ENCODE results near the gene SLX9.

Gene SLX9

GRCh38 chr21:44971672-44971995 lies 31.8 kb downstream of the SLX9 start:
- Histone ChIP-seq H3K27me3 (ENCODE audit: control insufficient read depth in 1 of 2, insufficient read depth in 1 of 2, low read length in 2 of 2) (no peaks in the 10 kb centered on the region), H2BK12ac (ENCODE audit: low read length in 2 of 2) (no peak overlapping the region), H3K9ac (ENCODE audit: low read length) (no peak overlapping the region), H3K79me1 (replicated peaks; ENCODE audit: low read length, poor library complexity, severe bottlenecking) (peaks cover 18% of the 10 kb centered on the region), H3K4me2 (ENCODE audit: low read length, poor library complexity, severe bottlenecking) (no peak overlapping the region), H2BK120ac (ENCODE audit: low read depth, low read length) (no peak overlapping the region), H3K9me3 (ENCODE audit: control insufficient read depth, low read length) (no peaks in the 10 kb centered on the region), H2BK15ac (ENCODE audit: low read depth, poor library complexity, severe bottlenecking) (no peak overlapping the region), H3K4me1 (ENCODE audit: control insufficient read depth, insufficient read depth, low read depth, low read length) (peaks cover 48% of the 10 kb centered on the region), H4K91ac (ENCODE audit: low read length) (no peak overlapping the region), H4K8ac (ENCODE audit: low read length) (no peak overlapping the region), H2AK5ac (ENCODE audit: low read length, severe bottlenecking) (no peak overlapping the region), H3K14ac (ENCODE audit: low read length in 2 of 2) (no peak overlapping the region), H3K4me3 (ENCODE audit: insufficient read depth in 1 of 2, low read depth in 1 of 2, low read length in 2 of 2) (no peak overlapping the region), H3K27ac (ENCODE audit: low read length, poor library complexity, severe bottlenecking) (no peak overlapping the region), H3K18ac (ENCODE audit: low read depth in 1 of 2, low read length in 2 of 2) (no peak overlapping the region), H2AFZ (ENCODE audit: low read depth, low read length) (no peak overlapping the region), H3K36me3 (ENCODE audit: control insufficient read depth in 1 of 2, insufficient read depth in 2 of 2, low read depth in 1 of 2, low read length in 2 of 2) (peaks cover 30 to 55% of the 10 kb centered on the region in 2 experiments), H3K23ac (ENCODE audit: low read length in 2 of 2) (no peak overlapping the region), H2BK5ac (ENCODE audit: low read depth, low read length, poor library complexity, severe bottlenecking) (no peak overlapping the region), H3K4ac (ENCODE audit: low read depth in 1 of 2, low read length in 2 of 2) (no peak overlapping the region)
- 86% methylated on average over 10 of the region's 10 CpGs for WGBS
- DNase-seq = no peak

GRCh38 chr21:44972301-44972814 lies 32.5 kb downstream of the SLX9 start:
- Histone ChIP-seq H3K9ac (ENCODE audit: low read length) (no peak overlapping the region), H3K4me3 (ENCODE audit: insufficient read depth in 1 of 2, low read depth in 1 of 2, low read length in 2 of 2) (no peak overlapping the region), H3K79me1 (replicated peaks; ENCODE audit: low read length, poor library complexity, severe bottlenecking) (peaks cover 15% of the 10 kb centered on the region), H3K9me3 (ENCODE audit: control insufficient read depth, low read length) (no peaks in the 10 kb centered on the region), H3K23ac (ENCODE audit: low read length in 2 of 2) (no peak overlapping the region), H3K27ac (ENCODE audit: low read length, poor library complexity, severe bottlenecking) (no peak overlapping the region), H3K27me3 (ENCODE audit: control insufficient read depth in 1 of 2, insufficient read depth in 1 of 2, low read length in 2 of 2) (no peaks in the 10 kb centered on the region), H2BK15ac (ENCODE audit: low read depth, poor library complexity, severe bottlenecking) (no peak overlapping the region), H3K4ac (ENCODE audit: low read depth in 1 of 2, low read length in 2 of 2) (no peak overlapping the region), H2AK5ac (ENCODE audit: low read length, severe bottlenecking) (no peak overlapping the region), H3K36me3 (ENCODE audit: control insufficient read depth in 1 of 2, insufficient read depth in 2 of 2, low read depth in 1 of 2, low read length in 2 of 2) (peaks cover 30 to 56% of the 10 kb centered on the region in 2 experiments), H3K4me1 (ENCODE audit: control insufficient read depth, insufficient read depth, low read depth, low read length) (peaks cover 45% of the 10 kb centered on the region), H4K8ac (ENCODE audit: low read length) (no peak overlapping the region), H2BK5ac (ENCODE audit: low read depth, low read length, poor library complexity, severe bottlenecking) (no peak overlapping the region), H2BK12ac (ENCODE audit: low read length in 2 of 2) (no peak overlapping the region), H3K14ac (ENCODE audit: low read length in 2 of 2) (no peak overlapping the region), H2AFZ (ENCODE audit: low read depth, low read length) (no peak overlapping the region), H3K18ac (ENCODE audit: low read depth in 1 of 2, low read length in 2 of 2) (no peak overlapping the region), H2BK120ac (ENCODE audit: low read depth, low read length) (no peak overlapping the region), H4K91ac (ENCODE audit: low read length) (peak overlapping the region; percentile 14), H3K4me2 (ENCODE audit: low read length, poor library complexity, severe bottlenecking) (no peak overlapping the region)
- 94% methylated on average over 19 of the region's 19 CpGs for WGBS
- DNase-seq = no peak

DNA sequence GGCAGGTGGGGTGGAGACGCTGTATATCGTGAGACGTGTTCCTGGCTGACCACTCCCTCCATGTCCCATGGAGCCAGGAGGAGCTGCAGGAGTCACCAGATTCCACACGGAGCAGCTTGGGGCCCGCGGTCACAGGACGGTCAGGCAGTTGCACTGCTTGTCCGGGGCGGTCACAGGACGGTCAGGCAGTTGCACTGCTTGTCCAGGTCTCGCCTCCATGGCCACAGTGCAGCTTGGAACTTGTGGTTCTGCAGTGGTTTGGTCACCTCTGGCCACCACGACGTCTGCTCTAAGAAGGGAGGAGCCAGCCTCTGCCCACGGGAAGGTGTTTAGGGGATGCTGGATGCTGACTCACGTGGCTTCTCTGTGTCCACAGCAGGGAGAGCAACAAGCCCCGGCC lies 33.0 kb downstream of the SLX9 start:
- H3K9ac ChIP-seq (ENCODE audit: low read length) = no peak overlapping the region
- DNase-seq = no peak
- H3K27ac ChIP-seq (ENCODE audit: low read length, poor library complexity, severe bottlenecking) = no peak overlapping the region
- no peak overlapping the region for H3K4me2 ChIP-seq (ENCODE audit: low read length, poor library complexity, severe bottlenecking)
- no peak overlapping the region for H3K18ac ChIP-seq (ENCODE audit: low read depth in 1 of 2, low read length in 2 of 2)
- no peak overlapping the region for H3K4me3 ChIP-seq (ENCODE audit: insufficient read depth in 1 of 2, low read depth in 1 of 2, low read length in 2 of 2)
- H3K27me3 ChIP-seq (ENCODE audit: control insufficient read depth in 1 of 2, insufficient read depth in 1 of 2, low read length in 2 of 2) = no peaks in the 10 kb centered on the region
- peaks cover 30 to 55% of the 10 kb centered on the region in 2 experiments for H3K36me3 ChIP-seq (ENCODE audit: control insufficient read depth in 1 of 2, insufficient read depth in 2 of 2, low read depth in 1 of 2, low read length in 2 of 2)
- no peak overlapping the region for H3K4ac ChIP-seq (ENCODE audit: low read depth in 1 of 2, low read length in 2 of 2)
- H3K9me3 ChIP-seq (ENCODE audit: control insufficient read depth, low read length) = no peaks in the 10 kb centered on the region
- no peak overlapping the region for H2BK5ac ChIP-seq (ENCODE audit: low read depth, low read length, poor library complexity, severe bottlenecking)
- no peak overlapping the region for H3K14ac ChIP-seq (ENCODE audit: low read length in 2 of 2)
- peaks cover 13% of the 10 kb centered on the region for H3K79me1 ChIP-seq (replicated peaks; ENCODE audit: low read length, poor library complexity, severe bottlenecking)
- WGBS = 77% methylated on average over 16 of the region's 16 CpGs
- H2BK120ac ChIP-seq (ENCODE audit: low read depth, low read length) = no peak overlapping the region
- H4K91ac ChIP-seq (ENCODE audit: low read length) = peak overlapping the region; percentile 14
- H2AFZ ChIP-seq (ENCODE audit: low read depth, low read length) = no peak overlapping the region
- no peak overlapping the region for H2BK15ac ChIP-seq (ENCODE audit: low read depth, poor library complexity, severe bottlenecking)
- peak overlapping the region in 1 of 2 experiments; percentile 85 for H2BK12ac ChIP-seq (ENCODE audit: low read length in 2 of 2)
- no peak overlapping the region for H4K8ac ChIP-seq (ENCODE audit: low read length)
- H3K23ac ChIP-seq (ENCODE audit: low read length in 2 of 2) = no peak overlapping the region
- H2AK5ac ChIP-seq (ENCODE audit: low read length, severe bottlenecking) = no peak overlapping the region
- peaks cover 41% of the 10 kb centered on the region for H3K4me1 ChIP-seq (ENCODE audit: control insufficient read depth, insufficient read depth, low read depth, low read length)

- H3K4ac ChIP-seq (ENCODE audit: low read depth in 1 of 2, low read length in 2 of 2) = no peak overlapping the region
- no peak overlapping the region for H4K8ac ChIP-seq (ENCODE audit: low read length)
- no peaks in the 10 kb centered on the region for H3K27me3 ChIP-seq (ENCODE audit: control insufficient read depth in 1 of 2, insufficient read depth in 1 of 2, low read length in 2 of 2)
- no peak overlapping the region for H3K14ac ChIP-seq (ENCODE audit: low read length in 2 of 2)
- H2BK15ac ChIP-seq (ENCODE audit: low read depth, poor library complexity, severe bottlenecking) = no peak overlapping the region
- 93% methylated on average over 13 of the region's 14 CpGs for WGBS
- peaks cover 35% of the 10 kb centered on the region for H3K4me1 ChIP-seq (ENCODE audit: control insufficient read depth, insufficient read depth, low read depth, low read length)
- no peak overlapping the region for H2AFZ ChIP-seq (ENCODE audit: low read depth, low read length)
- peaks cover 27 to 53% of the 10 kb centered on the region in 2 experiments for H3K36me3 ChIP-seq (ENCODE audit: control insufficient read depth in 1 of 2, insufficient read depth in 2 of 2, low read depth in 1 of 2, low read length in 2 of 2)
- no peaks in the 10 kb centered on the region for H3K9me3 ChIP-seq (ENCODE audit: control insufficient read depth, low read length)
- no peak overlapping the region for H2BK12ac ChIP-seq (ENCODE audit: low read length in 2 of 2)
- no peak overlapping the region for H3K27ac ChIP-seq (ENCODE audit: low read length, poor library complexity, severe bottlenecking)
- H3K79me1 ChIP-seq (replicated peaks; ENCODE audit: low read length, poor library complexity, severe bottlenecking) = peaks cover 12% of the 10 kb centered on the region
- no peak overlapping the region for H4K91ac ChIP-seq (ENCODE audit: low read length)
- no peak overlapping the region for H3K4me2 ChIP-seq (ENCODE audit: low read length, poor library complexity, severe bottlenecking)
- no peak overlapping the region for H3K23ac ChIP-seq (ENCODE audit: low read length in 2 of 2)
- DNase-seq = no peak
- no peak overlapping the region for H3K18ac ChIP-seq (ENCODE audit: low read depth in 1 of 2, low read length in 2 of 2)
- H2AK5ac ChIP-seq (ENCODE audit: low read length, severe bottlenecking) = no peak overlapping the region
- H2BK120ac ChIP-seq (ENCODE audit: low read depth, low read length) = no peak overlapping the region
- H3K4me3 ChIP-seq (ENCODE audit: insufficient read depth in 1 of 2, low read depth in 1 of 2, low read length in 2 of 2) = peak overlapping the region in 1 of 2 experiments; percentile 22
- H2BK5ac ChIP-seq (ENCODE audit: low read depth, low read length, poor library complexity, severe bottlenecking) = no peak overlapping the region
- H3K9ac ChIP-seq (ENCODE audit: low read length) = no peak overlapping the region
These were observed 33.8 kb downstream of the SLX9 start for GRCh38 chr21:44973598-44973997.

Measured in mesenchymal stem cell (in vitro differentiated cells and primary cell).